ENCODE data around the gene RAET1E. TPM values are rescaled to one million over a fixed set of nuclear protein-coding genes. Genes with fewer than 3 reads are reported as not detected.

The RAET1E gene
- total and polyA plus RNA-seq, 8 donors: 0.19 to 2.6 TPM; not detected in 6

GRCh38 chr6:149889326-149889725 lies 8.6 kb downstream of the RAET1E start:
- Histone ChIP-seq H3K36me3 (no peaks in the 10 kb centered on the region), H3K27ac (no peak overlapping the region), H3K9me3 (no peaks in the 10 kb centered on the region), H3K4me3 (no peak overlapping the region), H3K27me3 (no peaks in the 10 kb centered on the region), H3K4me1 (peaks cover 0 to 11% (median 1%) of the 10 kb centered on the region in 4 donors)
- TF ChIP-seq POLR2A (IDR thresholded peaks at IDR 0.05): no peak
- no peak for TF ChIP-seq CTCF (IDR thresholded peaks at IDR 0.05)
- TF ChIP-seq POLR2AphosphoS5 (IDR thresholded peaks at IDR 0.05): no peak
- no peak for TF ChIP-seq EP300 (IDR thresholded peaks at IDR 0.05)
- intact Hi-C loops (cut with DNase I; ENCODE audit: low total_unique reads): no loop called here
- no peak for DNase-seq
- WGBS, 5 donors: 74 to 83% (median 78%) methylated on average over 7 of the region's 7 CpGs

GRCh38 chr6:149888659-149889058 lies 9.3 kb downstream of the RAET1E start:
- H3K4me1 ChIP-seq: peaks cover 0 to 17% (median 4%) of the 10 kb centered on the region in 4 donors
- TF ChIP-seq CTCF (IDR thresholded peaks at IDR 0.05) (no peak), POLR2AphosphoS5 (IDR thresholded peaks at IDR 0.05) (no peak), EP300 (IDR thresholded peaks at IDR 0.05) (no peak), POLR2A (IDR thresholded peaks at IDR 0.05) (no peak)
- H3K36me3 ChIP-seq: no peaks in the 10 kb centered on the region
- no peaks in the 10 kb centered on the region for H3K9me3 ChIP-seq
- no peak for DNase-seq
- no peak overlapping the region for H3K27ac ChIP-seq
- intact Hi-C loops (cut with DNase I; ENCODE audit: low total_unique reads): no loop called here
- H3K4me3 ChIP-seq: no peak overlapping the region
- 58 to 79% (median 65%) methylated on average over 1 of the region's 1 CpG for WGBS, 5 donors
- no peaks in the 10 kb centered on the region for H3K27me3 ChIP-seq

GRCh38 chr6:149888093-149888492 lies 9.8 kb downstream of the RAET1E start:
- H3K27ac ChIP-seq: no peak overlapping the region
- H3K36me3 ChIP-seq: no peaks in the 10 kb centered on the region
- WGBS, 5 donors: 65 to 87% (median 73%) methylated on average over 9 of the region's 9 CpGs
- no peak for TF ChIP-seq CTCF (IDR thresholded peaks at IDR 0.05)
- TF ChIP-seq EP300 (IDR thresholded peaks at IDR 0.05): no peak
- no peak for TF ChIP-seq POLR2AphosphoS5 (IDR thresholded peaks at IDR 0.05)
- no peak for TF ChIP-seq POLR2A (IDR thresholded peaks at IDR 0.05)
- H3K4me3 ChIP-seq: no peak overlapping the region
- no peak for DNase-seq
- no peaks in the 10 kb centered on the region for H3K9me3 ChIP-seq
- H3K27me3 ChIP-seq: no peaks in the 10 kb centered on the region
- H3K4me1 ChIP-seq: peaks cover 0 to 17% (median 5%) of the 10 kb centered on the region in 4 donors
- intact Hi-C loops (cut with DNase I; ENCODE audit: low total_unique reads): no loop called here

GRCh38 chr6:149887343-149887742 lies 10.6 kb downstream of the RAET1E start:
- Histone ChIP-seq H3K27me3 (no peaks in the 10 kb centered on the region), H3K36me3 (no peaks in the 10 kb centered on the region), H3K4me3 (no peak overlapping the region), H3K27ac (no peak overlapping the region), H3K9me3 (no peaks in the 10 kb centered on the region), H3K4me1 (peaks cover 0 to 17% (median 5%) of the 10 kb centered on the region in 4 donors)
- intact Hi-C loops (cut with DNase I; ENCODE audit: low total_unique reads): no loop called here
- 46 to 74% (median 59%) methylated on average over 3 of the region's 3 CpGs for WGBS, 5 donors
- no peak for DNase-seq
- TF ChIP-seq POLR2A (IDR thresholded peaks at IDR 0.05): no peak

- Histone ChIP-seq H3K4me1 (peaks cover 0 to 15% (median 5%) of the 10 kb centered on the region in 4 donors), H3K4me3 (no peak overlapping the region), H3K27me3 (no peaks in the 10 kb centered on the region), H3K9me3 (no peaks in the 10 kb centered on the region), H3K27ac (no peak overlapping the region), H3K36me3 (no peaks in the 10 kb centered on the region)
- intact Hi-C loops (cut with DNase I; ENCODE audit: low total_unique reads): no loop called here
- DNase-seq: no peak
- TF ChIP-seq POLR2A (IDR thresholded peaks at IDR 0.05) (no peak), POLR2AphosphoS5 (IDR thresholded peaks at IDR 0.05) (no peak), CTCF (IDR thresholded peaks at IDR 0.05) (no peak), EP300 (IDR thresholded peaks at IDR 0.05) (no peak)
- 76 to 87% (median 82%) methylated on average over 3 of the region's 3 CpGs for WGBS, 5 donors
These were observed 12.0 kb downstream of the RAET1E start for GRCh38 chr6:149885888-149886287.
